Left lung (tissue), 10 donors: ENCODE data around the gene PAM16. TPM values are rescaled to one million over a fixed set of nuclear protein-coding genes. Genes with fewer than 3 reads are reported as not detected.

Source experiments
- ATAC-seq: fragments of 200-7000 bp; cut with Tn5 transposase; one replicate; pipeline ENCODE4 v1.9.1; 2020; ENCODE audit warnings: moderate library complexity
- DNase-seq, 4 donors: peaks; one replicate each; pipeline ENCODE4 v3.0.0-alpha.2; 2013 to 2020
- H3K27ac ChIP-seq, 2 donors: fragments of 200-600 bp; sonication (generic) in 1 of 2; one replicate each; pipeline versions ENCODE4 v1.5.0 to v1.8.0; 2020 to 2021
- H3K27me3 ChIP-seq, 2 donors: fragments of 200-600 bp; sonication (generic) in 1 of 2; one replicate each; pipeline versions ENCODE4 v1.5.0 to v1.8.0; 2020 to 2021
- H3K36me3 ChIP-seq, 2 donors: fragments of 200-600 bp; sonication (generic) in 1 of 2; one replicate each; pipeline versions ENCODE4 v1.5.0 to v1.8.0; 2020 to 2021
- H3K4me1 ChIP-seq, 2 donors: fragments of 200-600 bp; one replicate each; pipeline ENCODE4 v1.8.0; 2021
- H3K4me3 ChIP-seq, 2 donors: fragments of 200-600 bp; sonication (generic) in 1 of 2; one replicate each; pipeline versions ENCODE4 v1.5.0 to v1.8.0; 2020 to 2021; ENCODE audit warnings: mild to moderate bottlenecking in 1 of 2
- H3K9me3 ChIP-seq, 2 donors: fragments of 200-600 bp; sonication (generic) in 1 of 2; one replicate each; pipeline versions ENCODE4 v1.5.0 to v1.8.0; 2020 to 2021
- CTCF ChIP-seq, 2 donors: fragments of 200-600 bp; sonication (generic) in 1 of 2; IDR thresholded peaks; one replicate each; pipeline versions ENCODE4 v1.5.0 to v1.8.0; 2021; ENCODE audit warnings: antibody characterized with exemption in 2 of 2
- intact Hi-C, 2 donors: fragments of 100-400 bp; cut with DNase I; formaldehyde crosslinking; loops; one replicate each; pipeline versions ENCODE4 v1.11.2 to v1.14.2; 2022
- polyA plus RNA-seq, 6 donors: library from polyadenylated mRNA; unstranded; fragments of 120-200 nt; gene quantifications; one replicate each; pipeline ENCODE4 v1.2.1, GENCODE V29; 2013; ENCODE audit not compliant: insufficient read length in 6 of 6
- total RNA-seq, 2 donors: library from RNA; stranded (reverse); fragmentation: NEBNext Ultra II Directional; extraction: Animal tissue kit (Norgen Biotek cat#: 25700); gene quantifications; one replicate each; pipeline ENCODE4 v1.2.1, GENCODE V29; 2021
- donor health status: DM: no; HTN: yes; CAD: no.
- donor health status: DM: no; HTN: no; CAD: no.

Gene PAM16
- total and polyA plus RNA-seq, 8 donors, result 19.1 to 44.6 (median 29.8) TPM

- no peak for TF ChIP-seq CTCF (IDR thresholded peaks at IDR 0.05)
- H3K36me3 ChIP-seq, result no peaks in the 10 kb centered on the region
- DNase-seq, result no peak
- no peaks in the 10 kb centered on the region for H3K9me3 ChIP-seq
- no peak for ATAC-seq
- H3K4me1 ChIP-seq, result peaks cover 10 to 35% of the 10 kb centered on the region in 2 donors
- peaks cover 0 to 13% of the 10 kb centered on the region in 2 donors for H3K27me3 ChIP-seq
- intact Hi-C loops, result no loop called here
- no peak overlapping the region for H3K4me3 ChIP-seq
- no peak overlapping the region for H3K27ac ChIP-seq
These were observed 41.9 kb downstream of the PAM16 start for GRCh38 chr16:4309102-4309832.

GRCh38 chr16:4307215-4308037 lies 43.7 kb downstream of the PAM16 start:
- intact Hi-C loops, result no loop called here
- H3K4me3 ChIP-seq, result peak overlapping the region; percentile 37 to 69
- no peaks in the 10 kb centered on the region for H3K9me3 ChIP-seq
- TF ChIP-seq CTCF (IDR thresholded peaks at IDR 0.05), result no peak
- DNase-seq (peak; percentile 86 to 99 (median 96)), ATAC-seq (peak; percentile 95)
- no peaks in the 10 kb centered on the region for H3K27me3 ChIP-seq
- H3K27ac ChIP-seq, result peak overlapping the region; percentile 76 to 81
- peaks cover 0 to 8% of the 10 kb centered on the region in 2 donors for H3K36me3 ChIP-seq
- peaks cover 5 to 25% of the 10 kb centered on the region in 2 donors for H3K4me1 ChIP-seq

GRCh38 chr16:4306470-4307214 lies 44.5 kb downstream of the PAM16 start:
- ATAC-seq, result peak; percentile 4
- Histone ChIP-seq H3K27me3 (no peaks in the 10 kb centered on the region), H3K9me3 (no peaks in the 10 kb centered on the region), H3K4me1 (peaks cover 5 to 25% of the 10 kb centered on the region in 2 donors), H3K27ac (peak overlapping the region; percentile 76 to 81), H3K4me3 (peak overlapping the region; percentile 37 to 69), H3K36me3 (peaks cover 0 to 10% of the 10 kb centered on the region in 2 donors)
- peak in 1 of 4 donors; percentile 78 for DNase-seq
- no peak for TF ChIP-seq CTCF (IDR thresholded peaks at IDR 0.05)
- intact Hi-C loops, result no loop called here

DNA sequence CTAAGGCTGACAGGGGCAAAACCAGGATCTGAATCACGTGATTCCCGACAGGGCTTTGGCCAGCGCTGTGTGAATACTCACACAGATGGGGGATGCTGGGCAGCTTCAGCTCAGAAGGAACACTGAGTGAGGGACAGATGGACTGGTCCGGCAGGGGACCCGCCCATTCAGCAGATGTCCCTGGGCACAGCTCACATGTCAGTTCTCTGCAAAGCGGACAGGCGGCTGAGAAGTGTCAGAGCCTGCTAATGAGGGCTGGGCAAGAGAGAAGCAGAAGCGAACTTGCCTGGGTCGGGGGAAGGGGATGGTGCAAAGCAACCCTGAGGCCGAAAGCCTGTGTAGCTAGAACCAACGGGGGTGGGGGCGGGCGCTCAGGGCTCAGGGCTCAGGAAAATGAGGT lies 47.1 kb downstream of the PAM16 start:
- Histone ChIP-seq H3K4me1 (peaks cover 12 to 31% of the 10 kb centered on the region in 2 donors), H3K4me3 (no peak overlapping the region), H3K27me3 (no peaks in the 10 kb centered on the region), H3K9me3 (no peaks in the 10 kb centered on the region), H3K27ac (no peak overlapping the region), H3K36me3 (peaks cover 0 to 16% of the 10 kb centered on the region in 2 donors)
- no peak for ATAC-seq
- no peak for DNase-seq
- intact Hi-C loops, result no loop called here
- no peak for TF ChIP-seq CTCF (IDR thresholded peaks at IDR 0.05)
